Activated CD8-positive, alpha-beta memory T cell treated with anti-CD3 and anti-CD28 coated beads, Interleukin-2, amount 50 U/mL, for 24 hours (primary cell): Measurements from ENCODE around the gene PHC1.
"Not testable (repeated sequence)": the region's sequence is repeated elsewhere in the genome, so short reads cannot be mapped to it uniquely, and the experiment has no call there.

Source experiments
- DNase-seq: peaks from one replicate; pipeline ENCODE4 v3.0.0-alpha.2; 2020; ENCODE audit errors: extremely low read depth

Gene PHC1

DNA sequence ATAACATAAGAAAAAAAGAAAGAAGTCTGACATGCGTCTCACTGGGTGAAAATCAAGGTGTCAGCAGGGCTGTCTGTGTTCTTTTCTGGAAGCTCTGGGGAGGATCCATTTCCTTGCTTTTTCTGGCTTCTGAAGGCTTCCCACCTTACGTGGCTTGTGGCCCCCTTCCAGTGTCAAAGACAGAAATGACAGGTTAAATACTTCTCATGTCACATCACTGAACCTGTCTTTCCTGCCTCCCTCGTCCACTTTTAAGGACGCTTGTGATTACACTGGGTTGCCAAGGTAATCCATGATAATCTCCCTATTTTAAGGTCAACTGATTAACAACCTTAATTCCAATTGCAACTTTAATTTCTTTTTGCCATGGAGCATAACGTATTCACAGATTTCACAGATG, 4.6 kb upstream of the PHC1 start:
- DNase-seq, result no peak

- no peak for DNase-seq
Measured at GRCh38 chr12:8911606-8912268, 2.6 kb upstream of the PHC1 start.

DNA sequence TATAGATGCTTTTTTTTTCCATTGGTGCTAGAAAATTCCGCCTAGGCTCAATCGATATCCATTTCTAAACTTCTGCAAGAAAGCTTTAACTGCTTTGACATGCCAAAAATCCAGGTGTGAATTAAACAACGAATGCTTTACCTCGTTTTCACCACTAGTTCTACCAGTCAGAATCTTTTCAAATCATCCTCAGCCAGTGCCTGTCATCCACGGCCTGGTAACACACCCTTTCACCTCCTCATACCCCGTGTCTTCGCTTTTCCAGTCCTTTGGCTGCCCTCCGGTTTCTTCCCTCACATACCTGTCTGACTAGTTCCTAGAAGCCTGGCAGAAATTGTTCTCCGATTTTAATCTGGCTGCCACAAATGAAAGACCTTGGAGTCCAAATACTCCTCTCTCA, 1.4 kb upstream of the PHC1 start:
- DNase-seq, result no peak

DNA sequence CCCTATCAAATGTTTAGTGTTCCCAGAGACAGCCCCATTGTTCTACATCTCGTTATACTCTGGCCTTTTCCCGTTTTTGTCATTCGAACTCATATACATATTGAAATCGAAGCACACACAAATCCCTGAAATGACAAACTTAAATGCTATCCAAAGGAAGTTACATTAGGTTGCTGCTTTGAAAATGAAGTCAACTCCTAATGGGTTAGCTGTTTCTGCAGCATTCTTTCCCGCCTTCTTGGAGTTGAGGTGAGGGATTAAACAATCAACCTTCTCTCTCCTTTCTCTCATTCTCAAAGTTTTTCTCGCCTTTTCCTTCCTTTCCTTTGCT, 642 bp upstream of the PHC1 start:
- no peak for DNase-seq

DNA sequence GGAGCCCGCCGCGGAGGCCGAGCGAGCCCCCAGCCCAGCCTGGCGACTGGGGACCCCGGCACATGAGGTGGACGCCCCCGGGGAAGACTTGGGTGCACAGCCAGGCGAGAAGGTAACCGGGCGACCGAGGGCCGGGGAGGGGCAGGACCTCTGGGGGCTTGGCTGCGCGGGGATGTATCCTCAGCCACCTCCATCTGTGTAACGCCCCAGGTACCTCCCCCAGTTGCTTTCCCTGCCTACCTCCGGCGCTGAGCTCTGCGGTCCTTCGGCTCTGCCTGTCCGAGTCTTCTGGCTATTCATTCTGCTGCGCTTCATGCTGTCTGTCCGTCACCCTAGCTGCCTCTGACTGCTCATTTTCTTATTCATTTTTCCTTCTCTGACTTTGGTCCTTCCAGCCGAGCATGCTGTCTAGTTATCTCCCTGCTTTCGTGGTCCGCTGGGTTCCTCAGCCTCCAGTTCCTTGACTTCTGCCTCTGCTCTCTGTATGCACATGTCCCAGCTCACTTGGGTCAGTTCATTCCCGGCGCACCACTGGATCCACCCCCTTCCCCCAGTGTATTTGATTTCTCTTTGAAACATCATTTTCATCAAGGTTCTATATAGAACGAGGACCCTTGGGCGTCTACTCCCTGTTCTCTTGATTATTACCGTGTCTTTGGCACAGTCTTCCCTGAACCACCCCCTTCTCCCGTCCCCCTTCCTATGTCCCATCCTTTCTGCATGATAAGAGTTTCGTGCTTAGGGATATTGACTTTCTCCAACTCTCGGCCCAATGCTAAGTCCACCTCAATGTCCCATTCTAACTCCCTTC, 612 bp downstream of the PHC1 start:
- peak; percentile 9 for DNase-seq

DNA sequence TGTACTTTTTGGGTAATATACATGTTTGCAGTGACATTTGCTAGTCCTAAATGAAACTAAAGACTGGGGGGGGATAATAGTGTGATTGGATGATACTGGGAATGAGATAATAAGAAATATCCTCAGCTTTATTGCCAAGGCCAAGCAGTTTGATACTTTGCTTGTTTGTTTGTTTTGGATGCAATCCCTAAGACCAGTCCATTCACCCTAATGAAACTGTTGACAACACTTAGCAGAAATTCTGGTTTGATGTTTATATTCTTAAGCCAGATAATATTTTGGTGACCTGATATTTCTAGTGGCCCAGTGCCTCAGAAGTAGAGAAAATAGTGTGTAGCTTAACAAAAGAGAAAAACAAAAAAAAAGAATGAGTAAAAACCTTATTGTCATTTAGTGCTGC, 1.8 kb downstream of the PHC1 start:
- no peak for DNase-seq

- no peak for DNase-seq
Measured at GRCh38 chr12:8917031-8917430, 2.7 kb downstream of the PHC1 start.

- DNase-seq, result no peak
Measured at GRCh38 chr12:8917751-8918150, 3.4 kb downstream of the PHC1 start.

DNA sequence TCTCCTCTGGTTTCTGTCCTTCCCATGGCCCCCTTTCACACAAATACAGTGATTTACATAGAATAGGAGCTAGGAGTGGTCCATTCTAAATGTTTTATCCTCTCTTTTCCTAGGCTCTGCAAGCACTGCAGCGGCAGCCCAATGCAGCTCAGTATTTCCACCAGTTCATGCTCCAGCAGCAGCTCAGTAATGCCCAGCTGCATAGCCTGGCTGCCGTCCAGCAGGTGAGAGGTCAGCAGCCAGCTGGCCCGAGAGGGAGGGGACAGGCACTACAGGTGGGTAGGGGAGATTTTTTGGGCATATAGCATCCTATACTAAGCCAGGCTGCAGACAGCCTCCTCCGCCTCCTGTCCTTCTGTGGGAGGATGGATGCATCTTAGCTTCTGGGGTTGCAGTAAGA, 5.3 kb downstream of the PHC1 start:
- not testable (repeated sequence) for DNase-seq

GRCh38 chr12:8922544-8922943, 8.2 kb downstream of the PHC1 start:
- DNase-seq, result no peak

- DNase-seq, result not testable (repeated sequence)
Measured at GRCh38 chr12:8930655-8931323, 16.5 kb downstream of the PHC1 start.

DNA sequence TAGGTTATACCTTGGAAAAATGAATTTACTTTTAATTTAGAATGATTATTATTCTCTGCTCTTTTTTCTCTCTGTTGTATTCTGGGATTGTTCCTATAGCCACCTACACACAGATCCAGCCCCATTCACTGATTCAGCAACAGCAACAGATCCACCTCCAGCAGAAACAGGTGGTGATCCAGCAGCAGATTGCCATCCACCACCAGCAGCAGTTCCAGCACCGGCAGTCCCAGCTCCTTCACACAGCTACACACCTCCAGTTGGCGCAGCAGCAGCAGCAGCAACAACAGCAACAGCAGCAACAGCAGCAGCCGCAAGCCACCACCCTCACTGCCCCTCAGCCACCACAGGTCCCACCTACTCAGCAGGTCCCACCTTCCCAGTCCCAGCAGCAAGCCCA, 18.2 kb downstream of the PHC1 start:
- DNase-seq, result not testable (repeated sequence)

DNA sequence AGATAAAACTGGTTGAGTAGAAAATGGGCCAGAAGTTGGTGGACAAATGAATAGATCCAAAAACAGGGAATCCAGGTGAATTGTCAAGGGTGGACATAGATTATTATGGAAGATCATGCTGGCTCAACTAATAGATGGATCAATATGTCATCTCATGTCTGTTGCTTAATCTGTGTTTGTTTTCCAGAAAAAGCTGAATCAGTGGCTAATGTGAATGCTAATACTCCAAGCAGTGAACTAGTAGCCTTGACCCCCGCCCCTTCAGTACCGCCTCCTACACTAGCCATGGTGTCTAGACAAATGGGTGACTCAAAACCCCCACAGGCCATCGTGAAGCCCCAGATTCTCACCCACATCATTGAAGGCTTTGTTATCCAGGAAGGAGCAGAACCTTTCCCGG, 19.8 kb downstream of the PHC1 start:
- DNase-seq, result not testable (repeated sequence)

DNA sequence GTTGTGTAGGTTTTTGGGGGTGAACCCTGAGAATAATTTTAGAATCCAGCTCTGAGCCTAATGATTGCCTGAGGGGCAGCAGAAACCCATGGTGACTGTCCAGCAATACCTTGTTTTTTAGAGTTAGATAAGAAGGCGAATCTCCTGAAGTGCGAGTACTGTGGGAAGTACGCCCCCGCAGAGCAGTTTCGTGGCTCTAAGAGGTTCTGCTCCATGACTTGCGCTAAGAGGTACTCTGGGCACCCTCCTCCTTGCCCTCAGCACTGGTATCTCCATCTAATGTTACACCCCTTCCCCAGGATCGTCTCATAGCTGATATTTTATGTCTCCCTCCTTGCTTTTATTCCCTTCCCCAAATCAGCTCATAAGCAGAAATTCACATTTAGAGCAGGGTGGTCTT, 22.4 kb downstream of the PHC1 start:
- DNase-seq, result no peak

GRCh38 chr12:8937842-8938442, 23.6 kb downstream of the PHC1 start:
- DNase-seq, result not testable (repeated sequence)

- no peak for DNase-seq
Measured at GRCh38 chr12:8941691-8942478, 27.6 kb downstream of the PHC1 start.

DNA sequence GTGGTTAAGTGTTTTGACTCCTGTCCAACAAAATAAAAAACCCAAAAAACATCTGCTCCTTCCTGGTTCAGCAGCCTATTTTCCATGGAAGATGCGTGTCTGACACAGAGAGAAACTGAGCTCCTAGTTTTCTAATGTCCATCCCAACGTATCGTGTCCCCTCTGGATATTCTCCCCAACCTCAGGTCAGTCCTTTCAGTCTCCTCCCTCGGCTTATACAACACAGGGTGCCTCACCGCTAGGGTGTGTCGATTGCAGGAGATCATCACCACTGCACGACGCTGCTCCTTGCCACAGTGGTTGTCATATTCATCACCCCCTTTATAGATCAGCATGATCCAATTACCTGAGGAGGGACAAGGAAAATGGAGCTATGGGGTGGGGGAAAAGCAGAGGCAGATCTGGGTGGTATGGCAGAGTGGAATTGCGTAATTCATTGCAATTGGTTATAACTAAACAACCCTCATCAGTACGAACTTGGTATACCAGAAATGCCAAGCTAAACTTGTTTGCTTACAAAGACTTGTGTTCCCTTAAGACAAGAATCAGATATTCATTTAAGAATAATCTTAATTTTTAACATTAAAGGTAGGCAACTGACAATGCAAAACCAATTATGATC, 29.4 kb downstream of the PHC1 start:
- no peak for DNase-seq

DNA sequence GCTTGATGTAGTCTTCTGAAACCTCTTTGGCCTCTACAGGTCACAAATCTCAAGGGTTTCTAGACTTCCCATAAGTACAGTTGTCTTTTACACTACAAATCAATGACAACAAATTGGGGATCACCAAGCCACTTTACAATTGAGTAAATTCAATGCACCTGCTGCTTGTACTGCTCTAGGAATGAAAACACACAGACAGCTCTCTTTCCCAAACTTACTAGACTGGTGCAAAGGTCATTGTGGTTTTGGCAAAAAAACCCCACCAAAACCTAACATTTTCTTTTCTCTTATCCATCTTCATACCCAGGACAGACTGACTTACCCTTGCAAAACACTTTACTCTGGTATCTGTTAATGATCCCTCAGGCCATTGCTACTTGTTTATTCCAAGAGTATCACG, 32.4 kb downstream of the PHC1 start:
- DNase-seq, result no peak

DNA sequence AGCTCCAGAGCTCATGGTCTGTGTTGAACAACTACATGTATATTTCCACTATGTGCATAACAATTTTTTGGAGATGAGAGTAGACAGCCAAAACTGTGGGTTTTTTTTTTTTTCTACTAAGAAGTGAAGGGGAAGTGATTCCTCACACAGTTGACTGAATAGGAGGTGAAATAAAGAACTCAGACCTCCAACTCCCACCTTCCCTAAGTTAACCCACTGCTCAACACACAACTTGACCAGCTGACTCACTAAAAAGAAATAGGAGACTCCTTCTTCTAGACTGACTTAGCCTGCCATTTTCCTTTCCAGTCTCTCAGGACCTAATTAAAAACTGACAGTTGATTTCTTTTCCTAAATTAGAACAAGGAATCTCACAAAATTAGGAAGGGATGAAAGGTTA, 33.4 kb downstream of the PHC1 start:
- no peak for DNase-seq

- DNase-seq, result no peak
Measured at GRCh38 chr12:8948701-8949341, 34.5 kb downstream of the PHC1 start.
